Measurements from ENCODE around the gene BMERB1. TPM values are rescaled to one million over a fixed set of nuclear protein-coding genes. Genes with fewer than 3 reads are reported as not detected.
"Not testable (repeated sequence)": the region's sequence is repeated elsewhere in the genome, so short reads cannot be mapped to it uniquely, and the experiment has no call there.

BMERB1 gene
- total RNA-seq, 1 experiment from 2014 or later, result 29.1 TPM

DNA sequence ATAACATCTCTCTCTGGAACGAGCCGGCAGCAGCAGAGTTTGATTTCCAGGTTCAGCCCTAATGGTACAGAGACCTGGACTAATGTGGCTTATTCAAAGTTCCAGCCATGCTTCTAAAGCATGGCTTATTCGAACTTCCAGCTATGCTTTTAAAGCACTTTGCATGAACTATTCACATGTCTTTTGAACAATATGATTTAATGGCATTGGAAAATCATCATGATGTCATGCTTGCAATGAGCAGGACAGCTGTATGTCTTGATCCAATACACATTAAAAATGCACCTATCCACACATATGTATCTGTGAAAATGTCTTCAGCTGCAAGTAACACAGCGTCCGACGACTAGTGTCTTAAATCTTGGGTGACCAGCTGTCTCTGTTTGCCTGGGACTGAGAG is 122.9 kb downstream of the BMERB1 start:
- Histone ChIP-seq H3K27ac (no peak overlapping the region), H3K36me3 (no peaks in the 10 kb centered on the region), H3K4me3 (no peak overlapping the region)

DNA sequence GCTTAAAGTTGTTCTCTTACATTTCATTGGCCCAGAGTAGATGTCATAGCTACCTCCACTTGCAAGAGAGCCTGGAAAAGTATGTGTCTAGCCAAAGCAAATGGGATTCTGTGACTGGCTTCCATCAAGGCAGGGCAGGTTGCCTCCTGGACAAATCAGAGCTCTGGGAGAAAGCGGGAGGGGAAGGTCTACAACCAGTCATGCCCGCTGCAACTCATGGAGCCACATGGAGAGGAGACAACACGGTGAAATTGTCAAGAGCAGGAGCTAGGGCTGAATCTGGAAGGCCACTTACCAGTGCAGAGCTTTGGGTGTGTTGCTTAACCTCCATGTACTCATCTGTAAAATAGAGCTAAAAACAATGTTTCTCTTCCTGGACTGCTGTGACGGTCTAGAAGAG is 124.8 kb downstream of the BMERB1 start:
- no peaks in the 10 kb centered on the region for H3K36me3 ChIP-seq
- no peak overlapping the region for H3K4me3 ChIP-seq
- H3K9me3 ChIP-seq (replicated peaks), result no peaks in the 10 kb centered on the region
- H3K4me1 ChIP-seq (replicated peaks), result no peaks in the 10 kb centered on the region
- no peaks in the 10 kb centered on the region for H3K27me3 ChIP-seq (replicated peaks)
- no peak overlapping the region for H3K27ac ChIP-seq
- DNase-seq (ENCODE audit: low read depth in 1 of 2, low spot score in 2 of 2), result no peak

More for the DNA sequence above, 122.9 kb downstream of the BMERB1 start:
- Histone ChIP-seq H3K4me1 (replicated peaks) (no peaks in the 10 kb centered on the region), H3K27me3 (replicated peaks) (no peaks in the 10 kb centered on the region), H3K9me3 (replicated peaks) (no peaks in the 10 kb centered on the region)
- DNase-seq (ENCODE audit: low read depth in 1 of 2, low spot score in 2 of 2), result no peak

DNA sequence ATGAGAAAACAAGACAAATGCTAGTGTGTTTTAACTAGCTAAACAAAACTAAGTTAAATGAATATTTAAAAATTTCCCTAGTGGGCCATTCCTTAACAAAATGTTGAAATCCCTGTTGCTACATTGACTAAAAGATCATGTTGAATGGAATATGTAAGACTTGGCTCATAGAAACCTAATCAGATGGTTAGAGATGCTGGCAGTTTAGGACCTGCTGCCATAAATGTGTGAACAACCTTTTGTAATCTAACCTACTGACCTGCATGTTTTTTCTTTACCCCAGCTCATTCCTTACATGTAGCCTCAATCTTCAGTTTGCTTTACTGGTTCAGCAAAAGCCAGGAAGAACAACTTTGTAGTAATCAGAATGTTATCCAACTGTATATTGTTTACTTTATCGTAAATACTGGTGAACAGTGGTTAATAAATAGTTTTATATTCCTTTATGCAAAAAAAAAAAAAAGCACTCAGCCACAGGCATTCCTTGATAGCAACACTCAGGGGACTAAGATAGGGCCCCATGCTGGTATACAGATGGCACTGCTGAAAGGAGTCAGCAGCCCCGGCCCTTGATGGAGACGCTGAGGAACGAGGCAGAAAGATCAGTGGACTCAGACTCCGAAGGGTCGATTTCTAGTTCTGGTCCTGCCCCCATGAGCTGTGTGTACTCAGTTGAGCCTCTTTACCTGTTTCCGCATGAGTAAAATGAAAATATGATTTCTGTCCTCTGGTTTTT is 130.4 kb downstream of the BMERB1 start:
- H3K36me3 ChIP-seq, result peaks cover 4% of the 10 kb centered on the region; the same call in 1 of the 2 replicates
- no peaks in the 10 kb centered on the region for H3K4me1 ChIP-seq (replicated peaks)
- no peak overlapping the region for H3K4me3 ChIP-seq
- H3K27me3 ChIP-seq (replicated peaks), result no peaks in the 10 kb centered on the region
- no peaks in the 10 kb centered on the region for H3K9me3 ChIP-seq (replicated peaks)
- no peak overlapping the region for H3K27ac ChIP-seq
- DNase-seq (ENCODE audit: low read depth in 1 of 2, low spot score in 2 of 2), result no peak

DNA sequence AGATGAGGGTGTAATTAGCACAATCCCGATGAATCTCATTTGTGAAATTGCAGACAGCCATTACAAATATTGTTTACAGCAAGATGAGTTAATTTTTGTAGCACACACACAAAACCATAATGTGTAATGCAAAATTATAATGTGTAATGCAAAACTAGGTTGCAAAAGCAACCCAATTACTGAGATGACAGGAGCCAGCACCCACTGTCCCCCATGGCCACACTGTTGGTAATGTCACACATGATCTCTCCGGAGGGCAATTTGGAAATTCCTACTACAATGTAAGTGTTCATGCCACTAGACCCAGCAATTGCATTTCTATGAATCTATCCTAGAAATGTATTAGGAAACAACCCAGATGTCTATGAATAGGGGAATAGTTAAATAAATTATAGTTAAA is 131.7 kb downstream of the BMERB1 start:
- no peaks in the 10 kb centered on the region for H3K9me3 ChIP-seq (replicated peaks)
- no peak overlapping the region for H3K4me3 ChIP-seq
- H3K27me3 ChIP-seq (replicated peaks), result no peaks in the 10 kb centered on the region
- no peak for DNase-seq (ENCODE audit: low read depth in 1 of 2, low spot score in 2 of 2)
- H3K36me3 ChIP-seq, result peaks cover 4% of the 10 kb centered on the region; the same call in 1 of the 2 replicates
- H3K27ac ChIP-seq, result no peak overlapping the region
- no peaks in the 10 kb centered on the region for H3K4me1 ChIP-seq (replicated peaks)

DNA sequence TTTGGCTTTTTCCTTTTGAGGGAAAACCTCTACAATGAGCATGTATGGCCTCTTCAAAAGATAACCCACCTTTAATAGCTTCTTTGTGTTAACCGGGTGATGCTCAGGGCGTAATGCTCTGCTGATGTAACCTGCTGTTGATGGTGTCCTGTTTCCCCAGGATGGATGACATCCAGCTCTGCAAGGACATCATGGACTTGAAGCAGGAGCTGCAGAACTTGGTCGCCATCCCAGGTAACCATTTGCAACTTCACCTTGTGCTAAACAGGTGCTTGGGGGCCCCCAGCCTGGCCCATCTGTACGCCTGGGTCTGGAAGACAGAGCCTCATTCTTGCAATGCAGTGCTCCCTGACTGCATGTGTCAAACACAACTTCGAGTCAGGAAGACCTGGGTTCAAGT is 133.4 kb downstream of the BMERB1 start:
- no peak for DNase-seq (ENCODE audit: low read depth in 1 of 2, low spot score in 2 of 2)
- Histone ChIP-seq H3K4me1 (replicated peaks) (no peaks in the 10 kb centered on the region), H3K9me3 (replicated peaks) (no peaks in the 10 kb centered on the region), H3K4me3 (no peak overlapping the region), H3K27ac (no peak overlapping the region), H3K27me3 (replicated peaks) (no peaks in the 10 kb centered on the region), H3K36me3 (peaks cover 4% of the 10 kb centered on the region; the same call in 1 of the 2 replicates)

DNA sequence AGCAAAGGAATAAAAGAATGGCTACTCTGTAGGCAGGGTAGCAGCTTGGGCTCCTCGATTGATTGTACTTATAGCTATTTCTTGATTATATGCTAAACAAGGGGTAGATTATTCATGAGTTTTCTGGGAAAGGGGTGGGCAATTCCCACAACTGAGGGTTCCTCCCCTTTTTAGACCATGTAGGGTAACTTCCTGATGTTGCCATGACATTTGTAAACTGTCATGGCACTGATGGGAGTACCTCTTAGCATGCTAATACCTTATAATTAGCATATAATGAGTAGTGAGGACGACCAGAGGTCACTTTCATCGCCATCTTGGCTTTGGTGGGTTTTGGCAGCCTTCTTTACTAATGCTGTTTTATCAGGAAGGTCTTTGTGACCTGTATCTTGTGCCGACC is 136.3 kb downstream of the BMERB1 start:
- not testable (repeated sequence) for H3K4me3 ChIP-seq; H3K27ac ChIP-seq; H3K4me1 ChIP-seq (replicated peaks); H3K27me3 ChIP-seq (replicated peaks); H3K36me3 ChIP-seq; H3K9me3 ChIP-seq (replicated peaks); DNase-seq (ENCODE audit: low read depth in 1 of 2, low spot score in 2 of 2)

DNA sequence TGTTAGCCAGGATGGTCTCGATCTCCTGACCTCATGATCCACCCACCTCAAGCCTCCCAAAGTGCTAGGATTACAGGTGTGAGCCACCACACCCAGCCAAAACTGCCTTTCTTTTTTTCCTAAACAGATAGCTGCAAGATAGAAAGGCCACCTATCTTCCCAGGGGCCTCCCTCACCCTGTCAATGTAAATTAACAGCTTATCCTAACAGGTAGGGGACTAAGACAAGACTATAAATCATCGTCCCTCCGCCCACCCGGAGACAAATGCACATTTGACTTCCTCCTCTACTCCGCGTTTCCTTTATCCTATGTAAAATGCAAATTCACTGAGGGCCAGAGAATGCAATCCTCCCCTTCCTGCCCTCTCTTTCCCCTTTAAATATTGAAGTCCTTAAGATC is 137.2 kb downstream of the BMERB1 start:
- Histone ChIP-seq H3K27ac (no peak overlapping the region), H3K9me3 (replicated peaks) (no peaks in the 10 kb centered on the region), H3K4me3 (no peak overlapping the region), H3K36me3 (peaks cover 7% of the 10 kb centered on the region; the same call in 1 of the 2 replicates), H3K4me1 (replicated peaks) (no peaks in the 10 kb centered on the region), H3K27me3 (replicated peaks) (no peaks in the 10 kb centered on the region)
- DNase-seq (ENCODE audit: low read depth in 1 of 2, low spot score in 2 of 2), result no peak

DNA sequence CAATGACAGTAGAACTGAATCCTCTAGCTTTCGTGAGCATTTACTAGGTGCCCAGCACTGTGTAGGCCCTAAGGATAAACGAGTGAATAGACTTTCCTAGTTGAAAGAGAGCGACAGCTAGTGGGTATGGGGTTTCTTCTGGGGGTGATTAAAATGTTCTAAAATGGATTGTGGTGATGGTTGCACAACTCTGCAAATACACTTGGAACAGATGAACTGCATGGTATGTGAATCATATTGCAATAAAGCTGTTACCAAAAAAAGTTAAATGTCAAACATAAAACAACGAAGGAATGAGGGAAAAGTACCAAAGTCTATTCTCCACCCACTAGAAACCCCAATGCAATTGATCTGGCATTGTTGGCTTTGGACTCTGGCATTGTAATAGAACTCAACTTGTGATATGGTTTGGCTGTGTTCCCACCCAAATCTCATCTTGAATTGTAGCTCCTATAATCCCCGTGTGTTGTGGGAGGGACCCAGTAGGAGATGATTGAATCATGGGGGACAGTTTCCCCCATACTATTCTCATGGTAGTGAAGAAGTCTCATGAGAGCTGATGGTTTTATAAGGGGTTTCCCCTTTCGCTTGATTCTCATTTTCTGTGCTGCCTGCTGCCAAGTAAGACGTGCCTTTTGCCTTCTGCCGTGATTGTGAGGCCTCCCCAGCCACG is 138.1 kb downstream of the BMERB1 start:
- Histone ChIP-seq H3K27me3 (replicated peaks) (no peaks in the 10 kb centered on the region), H3K4me1 (replicated peaks) (no peaks in the 10 kb centered on the region), H3K9me3 (replicated peaks) (no peaks in the 10 kb centered on the region), H3K4me3 (no peak overlapping the region), H3K27ac (no peak overlapping the region), H3K36me3 (peaks cover 7% of the 10 kb centered on the region; the same call in 1 of the 2 replicates)
- no peak for DNase-seq (ENCODE audit: low read depth in 1 of 2, low spot score in 2 of 2)

DNA sequence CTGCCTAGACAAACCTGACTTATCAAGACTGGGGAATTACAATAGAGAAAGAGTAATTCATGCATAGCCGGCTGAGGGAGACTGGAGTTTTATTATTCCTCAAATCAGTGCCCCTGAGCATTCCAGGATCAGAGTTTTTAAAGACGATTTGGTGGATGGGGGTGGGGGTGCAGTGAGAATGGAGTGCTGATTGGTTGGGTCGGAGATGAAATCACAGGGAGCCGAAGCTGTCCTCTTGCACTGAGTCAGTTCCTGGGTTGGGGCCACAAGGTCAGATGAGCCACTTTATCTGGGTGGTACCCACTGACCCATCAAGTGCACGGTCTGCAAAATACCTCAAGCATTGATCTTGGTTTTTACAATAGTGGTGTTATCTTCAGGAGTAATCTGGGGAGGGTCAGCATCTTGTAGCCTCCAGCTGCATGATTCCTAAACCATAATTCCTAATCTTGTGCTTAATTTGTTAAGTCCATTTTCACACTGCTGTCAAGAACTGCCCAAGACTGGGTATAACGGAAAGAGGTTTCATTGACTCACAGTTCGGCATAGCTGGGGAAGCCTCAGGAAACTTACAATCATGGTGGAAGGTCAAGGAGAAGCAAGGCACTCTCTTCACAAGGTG is 139.0 kb downstream of the BMERB1 start:
- H3K27ac ChIP-seq, result no peak overlapping the region
- no peaks in the 10 kb centered on the region for H3K9me3 ChIP-seq (replicated peaks)
- H3K27me3 ChIP-seq (replicated peaks), result no peaks in the 10 kb centered on the region
- peaks cover 3% of the 10 kb centered on the region; the same call in 1 of the 2 replicates for H3K36me3 ChIP-seq
- DNase-seq (ENCODE audit: low read depth in 1 of 2, low spot score in 2 of 2), result no peak
- no peak overlapping the region for H3K4me3 ChIP-seq
- H3K4me1 ChIP-seq (replicated peaks), result no peaks in the 10 kb centered on the region

DNA sequence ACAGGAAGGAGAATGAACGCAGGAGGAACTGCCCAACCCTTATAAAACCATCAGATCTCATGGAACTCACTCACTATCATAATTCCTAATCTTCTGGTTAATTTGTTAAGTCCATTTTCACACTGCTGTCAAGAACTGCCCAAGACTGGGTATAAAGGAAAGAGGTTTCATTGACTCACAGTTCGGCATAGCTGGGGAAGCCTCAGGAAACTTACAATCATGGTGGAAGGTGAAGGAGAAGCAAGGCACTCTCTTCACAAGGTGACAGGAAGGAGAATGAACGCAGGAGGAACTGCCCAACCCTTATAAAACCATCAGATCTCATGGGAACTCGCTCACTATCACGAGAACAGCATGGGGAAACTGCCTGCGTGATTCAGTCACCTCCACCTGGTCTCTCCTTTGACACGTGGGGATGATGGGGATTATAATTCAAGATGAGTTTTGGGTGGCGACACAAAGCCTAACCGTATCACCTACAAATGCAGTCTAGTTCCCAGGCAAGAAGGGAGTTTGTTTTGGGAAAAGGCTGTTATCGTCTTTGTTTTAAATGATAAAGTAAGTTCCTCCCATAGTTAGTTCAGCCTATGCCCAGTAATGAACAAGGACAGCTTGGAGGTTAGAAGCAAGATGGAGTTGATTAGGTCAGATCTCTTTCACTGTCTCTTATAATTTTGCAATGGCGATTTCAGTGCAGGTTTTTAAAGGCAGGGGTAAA is 139.7 kb downstream of the BMERB1 start:
- not testable (repeated sequence) for H3K9me3 ChIP-seq (replicated peaks); DNase-seq (ENCODE audit: low read depth in 1 of 2, low spot score in 2 of 2)

DNA sequence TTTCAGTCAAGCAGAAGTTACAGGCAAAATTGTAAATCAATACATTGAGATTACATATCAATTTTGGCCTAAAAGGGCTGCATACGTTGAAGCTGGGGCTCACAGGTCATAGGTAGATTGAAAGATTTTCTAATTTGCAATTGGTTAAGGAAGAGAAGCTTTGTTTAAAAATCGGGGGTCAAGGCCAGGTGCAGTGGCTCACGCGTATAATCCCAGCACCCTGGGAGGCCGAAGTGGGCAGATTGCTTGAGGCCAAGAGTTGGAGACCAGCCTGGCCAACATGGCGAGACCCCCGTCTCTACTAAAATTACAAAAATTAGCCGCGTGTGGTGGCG is 140.2 kb downstream of the BMERB1 start:
- Histone ChIP-seq H3K4me1 (replicated peaks) (no peaks in the 10 kb centered on the region), H3K27me3 (replicated peaks) (no peaks in the 10 kb centered on the region), H3K4me3 (no peak overlapping the region), H3K9me3 (replicated peaks) (no peaks in the 10 kb centered on the region), H3K36me3 (0 out of 2 replicates have a peak, but pooled peaks cover 3% of the 10 kb centered on the region), H3K27ac (no peak overlapping the region)
- no peak for DNase-seq (ENCODE audit: low read depth in 1 of 2, low spot score in 2 of 2)

More for the DNA sequence above, 139.7 kb downstream of the BMERB1 start:
- H3K27ac ChIP-seq; H3K27me3 ChIP-seq (replicated peaks); H3K4me1 ChIP-seq (replicated peaks); H3K4me3 ChIP-seq; H3K36me3 ChIP-seq: not testable (repeated sequence)

DNA sequence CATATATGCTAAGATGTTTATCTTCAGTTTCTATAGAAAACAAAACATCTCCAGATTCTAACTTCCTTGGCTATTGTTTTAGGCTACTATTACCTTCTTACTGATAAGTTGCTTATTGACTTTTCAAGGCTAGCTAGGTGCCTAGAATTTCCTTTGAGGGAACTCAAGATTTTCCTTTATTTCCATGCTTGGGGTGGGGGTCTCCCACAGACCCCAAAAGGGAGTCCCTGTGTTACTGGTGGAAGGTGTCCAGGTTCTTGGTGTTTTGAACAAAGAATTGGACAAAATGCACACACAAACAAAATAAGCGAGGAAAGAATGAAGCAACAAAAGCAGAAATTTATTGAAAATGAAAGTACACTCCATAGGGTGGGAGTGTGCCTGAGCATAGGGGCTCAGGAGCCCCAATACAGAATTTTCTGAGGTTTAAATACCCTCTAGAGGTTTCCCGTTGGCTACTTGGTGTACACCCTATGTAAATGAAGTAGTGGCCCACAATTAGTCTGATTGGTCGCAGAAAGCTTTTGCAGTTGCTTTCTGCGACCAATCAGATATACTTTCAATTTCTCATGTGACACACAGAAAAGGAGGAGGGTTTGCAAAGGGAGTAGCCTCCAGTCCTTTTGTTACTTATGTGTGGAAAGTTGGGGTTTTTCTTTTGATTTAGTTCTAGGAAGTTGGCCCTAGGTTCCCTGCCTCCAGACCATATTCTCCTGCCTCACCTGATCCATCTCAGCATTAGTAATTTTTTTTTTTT is 141.1 kb downstream of the BMERB1 start:
- Histone ChIP-seq H3K36me3 (0 out of 2 replicates have a peak, but pooled peaks cover 3% of the 10 kb centered on the region), H3K27me3 (replicated peaks) (no peaks in the 10 kb centered on the region), H3K4me1 (replicated peaks) (no peaks in the 10 kb centered on the region), H3K9me3 (replicated peaks) (no peaks in the 10 kb centered on the region), H3K27ac (no peak overlapping the region), H3K4me3 (no peak overlapping the region)
- no peak for DNase-seq (ENCODE audit: low read depth in 1 of 2, low spot score in 2 of 2)

Data from SJSA1 (cell line).